GM19395 (cell line): ENCODE data around the gene USF3.
A peak's percentile ranks its signal among the peaks of the same experiment; 100 is the strongest.

Experiments used
- ATAC-seq: cut with Tn5 transposase; IDR thresholded peaks from one replicate; pipeline ENCODE4 v1.9.1; 2021; ENCODE audit warnings: mild to moderate bottlenecking, moderate library complexity; ENCODE audit not compliant: unreplicated experiment

USF3 gene

GRCh38 chr3:113698956-113699355, 2.5 kb upstream of the USF3 start:
- no peak for ATAC-seq

- no peak for ATAC-seq
Measured at GRCh38 chr3:113698213-113698742, 1.8 kb upstream of the USF3 start.

GRCh38 chr3:113697500-113698090, 1.2 kb upstream of the USF3 start:
- no peak for ATAC-seq

- ATAC-seq = peak; percentile 94
Measured at GRCh38 chr3:113696658-113697499, 437 bp upstream of the USF3 start.

- ATAC-seq = no peak
Measured at GRCh38 chr3:113695431-113695785, 1.0 kb downstream of the USF3 start.

- ATAC-seq = no peak
Measured at GRCh38 chr3:113690482-113690881, 6.0 kb downstream of the USF3 start.

- no peak for ATAC-seq
Measured at GRCh38 chr3:113685956-113686721, 10.3 kb downstream of the USF3 start.

- ATAC-seq = no peak
Measured at GRCh38 chr3:113685124-113685523, 11.3 kb downstream of the USF3 start.

GRCh38 chr3:113684271-113684819, 12.1 kb downstream of the USF3 start:
- ATAC-seq = no peak

GRCh38 chr3:113678773-113679172, 17.7 kb downstream of the USF3 start:
- no peak for ATAC-seq

GRCh38 chr3:113677737-113678136, 18.7 kb downstream of the USF3 start:
- ATAC-seq = no peak

GRCh38 chr3:113676261-113676660, 20.2 kb downstream of the USF3 start:
- no peak for ATAC-seq

GRCh38 chr3:113673593-113673992, 22.8 kb downstream of the USF3 start:
- no peak for ATAC-seq

GRCh38 chr3:113668015-113668414, 28.4 kb downstream of the USF3 start:
- no peak for ATAC-seq

- ATAC-seq = no peak
Measured at GRCh38 chr3:113664523-113665094, 31.8 kb downstream of the USF3 start.

GRCh38 chr3:113663761-113664160, 32.7 kb downstream of the USF3 start:
- ATAC-seq = no peak

GRCh38 chr3:113663324-113663750, 33.1 kb downstream of the USF3 start:
- ATAC-seq = no peak

GRCh38 chr3:113662824-113663223, 33.6 kb downstream of the USF3 start:
- no peak for ATAC-seq

GRCh38 chr3:113660896-113661295, 35.5 kb downstream of the USF3 start:
- no peak for ATAC-seq

- ATAC-seq = no peak
Measured at GRCh38 chr3:113660458-113660857, 36.0 kb downstream of the USF3 start.

GRCh38 chr3:113659996-113660395, 36.4 kb downstream of the USF3 start:
- ATAC-seq = no peak
